Activated CD8-positive, alpha-beta T cell treated with anti-CD3 and anti-CD28 coated beads, Interleukin-2, amount 10 ng/mL, durations not matched to agents 7 days and 5 days (primary cell): Measurements from ENCODE around the gene CFAP100. TPM values are rescaled to one million over a fixed set of nuclear protein-coding genes. Genes with fewer than 3 reads are reported as not detected.

ENCODE experiments used
- ATAC-seq: fragments of 150-1000 bp; cut with Tn5 transposase; one replicate; pipeline ENCODE4 v1.10.0; 2021; ENCODE audit warnings: moderate library complexity
- CTCF ChIA-PET: fragments of 350-600 bp; sonication (Branson Sonifier 250); formaldehyde crosslinking; loops from one replicate; lab custom pipeline; 2021; ENCODE audit warnings: antibody characterized with exemption; lab: Charles Lee
- POLR2A ChIA-PET: fragments of 350-600 bp; sonication (Branson Sonifier 250); formaldehyde crosslinking; loops from one replicate; lab custom pipeline; 2021; ENCODE audit warnings: antibody characterized with exemption; lab: Charles Lee
- DNase-seq: peaks from one replicate; pipeline ENCODE4 v3.0.0-alpha.2; 2020
- H3K27ac Mint-ChIP-seq: one replicate; pipeline ENCODE4 v1.8.0; 2021; ENCODE audit warnings: mild to moderate bottlenecking, mixed read lengths
- H3K27me3 Mint-ChIP-seq: one replicate; pipeline ENCODE4 v1.8.0; 2021; ENCODE audit warnings: low read depth, mixed read lengths
- H3K36me3 Mint-ChIP-seq: one replicate; pipeline ENCODE4 v1.8.0; 2021; ENCODE audit warnings: low read depth, mixed read lengths
- H3K4me1 Mint-ChIP-seq: one replicate; pipeline ENCODE4 v1.8.0; 2021; ENCODE audit warnings: low read depth, mixed read lengths
- H3K4me3 Mint-ChIP-seq: one replicate; pipeline ENCODE4 v1.8.0; 2021; ENCODE audit warnings: mild to moderate bottlenecking, mixed read lengths
- H3K9me3 Mint-ChIP-seq: one replicate; pipeline ENCODE4 v1.8.0; 2022; ENCODE audit warnings: mixed read lengths; ENCODE audit not compliant: insufficient read depth
- total RNA-seq, 2 experiments: library from RNA; stranded (reverse); gene quantifications; one replicate each; pipeline ENCODE4 v1.2.3, GENCODE V29; 2021

The CFAP100 gene
- total RNA-seq, 2 experiments from 2014 or later = not detected

DNA sequence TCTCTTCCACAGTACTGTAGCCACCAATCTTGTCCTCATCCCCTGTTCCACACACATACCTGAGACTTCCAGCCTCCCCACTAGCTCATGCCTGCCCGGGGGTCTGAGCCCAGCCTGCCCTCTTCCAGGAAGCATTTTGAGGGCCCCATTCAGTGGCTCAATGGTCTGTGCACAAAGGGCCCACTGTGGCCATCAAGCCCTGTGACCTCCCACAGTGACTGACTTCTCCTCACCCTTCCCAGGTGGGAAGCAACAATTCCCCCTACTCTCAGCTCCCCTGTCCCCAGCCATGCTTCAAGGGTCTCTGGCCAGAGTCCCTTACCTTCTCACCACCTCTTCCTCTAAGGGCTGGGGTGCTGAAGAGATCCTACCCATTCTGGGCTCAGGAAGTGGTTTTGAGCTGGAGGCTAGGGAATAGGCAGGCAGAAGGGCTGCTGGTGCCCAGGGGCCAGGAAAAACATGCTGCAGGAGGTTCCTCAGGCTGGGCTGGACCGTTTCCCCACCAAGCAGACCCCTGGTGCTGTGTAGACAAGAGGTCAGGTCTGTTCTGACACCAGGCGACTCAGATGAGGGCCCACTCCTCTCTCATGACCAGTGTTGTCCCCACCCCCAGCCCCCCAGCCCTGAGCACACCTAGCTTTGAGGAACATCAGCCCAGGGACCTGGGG, 34.5 kb upstream of the CFAP100 start:
- no peaks in the 10 kb centered on the region for H3K9me3 Mint-ChIP-seq
- DNase-seq = no peak
- H3K36me3 Mint-ChIP-seq = no peaks in the 10 kb centered on the region

DNA sequence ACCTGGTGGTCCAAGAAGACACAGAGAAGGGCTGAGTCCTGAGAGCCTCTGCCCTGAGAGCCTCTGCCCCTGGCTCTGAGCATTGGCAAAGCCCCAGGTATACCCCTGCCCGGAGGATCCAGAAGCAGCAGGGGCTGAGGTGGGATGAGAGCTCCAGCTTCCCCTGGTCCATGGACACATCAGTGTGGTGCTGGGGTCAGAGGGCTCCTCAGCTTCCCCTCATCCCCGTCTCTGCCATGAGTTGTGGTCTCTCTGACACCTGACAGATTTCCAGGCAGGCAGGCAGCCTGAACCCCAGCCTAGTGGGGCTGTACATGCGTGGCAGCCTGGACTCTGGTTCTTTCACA, 34.0 kb upstream of the CFAP100 start:
- no peaks in the 10 kb centered on the region for H3K36me3 Mint-ChIP-seq
- ChIA-PET POLR2A (no interaction called here), CTCF (no interaction called here)
- H3K9me3 Mint-ChIP-seq = no peaks in the 10 kb centered on the region
- peaks cover 33% of the 10 kb centered on the region for H3K27me3 Mint-ChIP-seq
- peaks cover 11% of the 10 kb centered on the region for H3K4me1 Mint-ChIP-seq
- no peak overlapping the region for H3K27ac Mint-ChIP-seq
- no peak overlapping the region for H3K4me3 Mint-ChIP-seq
- no peak for DNase-seq
- no peak for ATAC-seq

More for the DNA sequence above, 34.5 kb upstream of the CFAP100 start:
- ChIA-PET POLR2A (no interaction called here), CTCF (no interaction called here)
- Mint-ChIP-seq H3K27me3 (peaks cover 38% of the 10 kb centered on the region), H3K4me3 (no peak overlapping the region), H3K4me1 (peaks cover 11% of the 10 kb centered on the region), H3K27ac (no peak overlapping the region)
- no peak for ATAC-seq

GRCh38 chr3:126361211-126361610, 33.5 kb upstream of the CFAP100 start:
- H3K4me1 Mint-ChIP-seq = peaks cover 10% of the 10 kb centered on the region
- H3K9me3 Mint-ChIP-seq = no peaks in the 10 kb centered on the region
- H3K36me3 Mint-ChIP-seq = no peaks in the 10 kb centered on the region
- no peak overlapping the region for H3K4me3 Mint-ChIP-seq
- CTCF ChIA-PET = no interaction called here
- ATAC-seq = no peak
- POLR2A ChIA-PET = interaction anchor here (0.6 kb wide), 1 partner anchor 8 kb away, joined by 4 read pairs; no protein-coding TSS in a partner anchor
- peaks cover 32% of the 10 kb centered on the region for H3K27me3 Mint-ChIP-seq
- no peak overlapping the region for H3K27ac Mint-ChIP-seq
- no peak for DNase-seq

GRCh38 chr3:126364130-126364695, 30.5 kb upstream of the CFAP100 start:
- no peak for DNase-seq
- ChIA-PET POLR2A (no interaction called here), CTCF (no interaction called here)
- Mint-ChIP-seq H3K36me3 (no peaks in the 10 kb centered on the region), H3K4me3 (no peak overlapping the region), H3K27me3 (peaks cover 15% of the 10 kb centered on the region), H3K27ac (no peak overlapping the region), H3K4me1 (no peaks in the 10 kb centered on the region), H3K9me3 (no peaks in the 10 kb centered on the region)
- no peak for ATAC-seq

- DNase-seq (no peak), ATAC-seq (no peak)
- Mint-ChIP-seq H3K36me3 (no peaks in the 10 kb centered on the region), H3K27me3 (peaks cover 10% of the 10 kb centered on the region), H3K4me3 (no peak overlapping the region), H3K27ac (no peak overlapping the region), H3K4me1 (no peaks in the 10 kb centered on the region), H3K9me3 (no peaks in the 10 kb centered on the region)
- ChIA-PET POLR2A (no interaction called here), CTCF (no interaction called here)
Observed at GRCh38 chr3:126364731-126365301, 29.9 kb upstream of the CFAP100 start.

- Mint-ChIP-seq H3K9me3 (no peaks in the 10 kb centered on the region), H3K4me3 (no peak overlapping the region), H3K27me3 (peaks cover 4% of the 10 kb centered on the region), H3K4me1 (no peaks in the 10 kb centered on the region), H3K36me3 (no peaks in the 10 kb centered on the region), H3K27ac (no peak overlapping the region)
- DNase-seq (no peak), ATAC-seq (no peak)
- POLR2A ChIA-PET = no interaction called here
- CTCF ChIA-PET = no interaction called here
Observed at GRCh38 chr3:126365351-126366277, 29.1 kb upstream of the CFAP100 start.

DNA sequence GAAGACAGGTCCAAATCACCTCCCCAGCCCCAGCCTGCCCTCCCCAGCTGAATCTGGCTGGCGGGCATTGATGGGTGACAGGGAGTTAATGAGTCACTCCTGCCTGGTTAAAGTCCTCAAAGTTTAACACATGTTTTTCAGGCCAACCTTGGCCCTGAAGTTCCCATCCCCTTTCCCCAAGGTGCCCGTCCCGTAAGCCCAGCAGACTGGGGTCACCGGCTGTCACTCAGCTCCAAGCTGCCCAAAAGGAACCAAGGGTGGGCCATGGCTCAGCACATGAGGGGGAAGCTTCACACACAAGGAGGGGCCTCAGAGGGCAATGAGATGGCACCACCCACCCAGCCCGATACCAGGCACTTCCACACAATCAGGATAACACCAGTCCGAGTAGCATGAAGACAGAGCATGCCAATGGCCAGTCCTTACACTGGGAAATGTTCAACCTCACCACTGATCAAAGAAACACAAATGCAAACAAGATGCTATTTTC, 27.3 kb upstream of the CFAP100 start:
- no peaks in the 10 kb centered on the region for H3K36me3 Mint-ChIP-seq
- H3K27me3 Mint-ChIP-seq = peaks cover 2% of the 10 kb centered on the region
- CTCF ChIA-PET = no interaction called here
- H3K4me1 Mint-ChIP-seq = no peaks in the 10 kb centered on the region
- H3K4me3 Mint-ChIP-seq = no peak overlapping the region
- no peak overlapping the region for H3K27ac Mint-ChIP-seq
- DNase-seq (no peak), ATAC-seq (no peak)
- H3K9me3 Mint-ChIP-seq = no peaks in the 10 kb centered on the region
- POLR2A ChIA-PET = no interaction called here

- H3K27me3 Mint-ChIP-seq = peaks cover 2% of the 10 kb centered on the region
- H3K36me3 Mint-ChIP-seq = no peaks in the 10 kb centered on the region
- no peaks in the 10 kb centered on the region for H3K9me3 Mint-ChIP-seq
- no peak overlapping the region for H3K27ac Mint-ChIP-seq
- H3K4me1 Mint-ChIP-seq = no peaks in the 10 kb centered on the region
- ATAC-seq = no peak
- ChIA-PET CTCF (no interaction called here), POLR2A (no interaction called here)
- H3K4me3 Mint-ChIP-seq = no peak overlapping the region
- DNase-seq = no peak
Observed at GRCh38 chr3:126369490-126369889, 25.2 kb upstream of the CFAP100 start.

DNA sequence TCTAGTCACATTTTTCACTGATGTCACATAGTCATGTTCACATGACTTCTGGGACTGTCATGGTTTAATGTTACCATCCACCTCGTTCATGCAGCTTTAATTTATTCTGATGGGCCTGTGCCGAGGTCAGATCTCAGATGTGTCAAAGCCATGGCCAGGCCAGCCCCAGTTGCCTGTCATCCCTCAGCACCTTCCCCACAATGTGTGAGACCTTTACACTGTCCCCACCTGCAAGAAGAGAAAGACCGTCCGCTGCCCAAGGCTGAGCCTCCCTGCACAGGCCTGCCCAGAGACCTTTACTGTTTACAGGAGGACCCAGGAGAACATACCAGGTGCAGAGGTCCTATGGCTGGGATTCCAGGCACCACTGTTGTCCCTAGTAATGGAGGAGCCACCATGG, 24.7 kb upstream of the CFAP100 start:
- POLR2A ChIA-PET = no interaction called here
- CTCF ChIA-PET = no interaction called here
- peaks cover 2% of the 10 kb centered on the region for H3K27me3 Mint-ChIP-seq

DNA sequence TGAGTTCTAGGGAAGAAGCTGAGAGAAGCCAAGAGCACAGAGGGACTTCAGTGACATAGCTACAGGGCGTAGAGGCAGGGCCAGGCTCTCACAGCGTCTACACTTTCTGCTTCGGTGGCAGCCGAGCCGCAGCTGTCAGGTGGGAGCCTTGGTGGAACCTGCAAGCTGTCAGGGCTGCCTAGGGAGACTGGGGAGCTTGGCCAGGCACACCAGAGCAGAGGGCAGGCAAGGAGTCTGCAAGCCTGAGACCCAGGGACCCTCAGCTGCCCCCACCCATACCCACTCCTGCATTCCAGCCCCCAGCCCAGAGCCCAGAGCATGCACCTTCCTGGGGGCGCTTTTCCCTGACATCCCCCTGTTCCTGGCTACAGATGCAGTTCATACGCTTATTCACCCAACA, 24.1 kb upstream of the CFAP100 start:
- CTCF ChIA-PET = no interaction called here
- Mint-ChIP-seq H3K36me3 (no peaks in the 10 kb centered on the region), H3K4me3 (no peak overlapping the region), H3K4me1 (no peaks in the 10 kb centered on the region), H3K27me3 (peaks cover 2% of the 10 kb centered on the region), H3K27ac (no peak overlapping the region), H3K9me3 (no peaks in the 10 kb centered on the region)
- POLR2A ChIA-PET = no interaction called here
- ATAC-seq (no peak), DNase-seq (no peak)

More for the DNA sequence above, 24.7 kb upstream of the CFAP100 start:
- no peak overlapping the region for H3K27ac Mint-ChIP-seq
- no peaks in the 10 kb centered on the region for H3K36me3 Mint-ChIP-seq
- ATAC-seq (no peak), DNase-seq (no peak)
- no peaks in the 10 kb centered on the region for H3K9me3 Mint-ChIP-seq
- H3K4me1 Mint-ChIP-seq = no peaks in the 10 kb centered on the region
- H3K4me3 Mint-ChIP-seq = no peak overlapping the region

DNA sequence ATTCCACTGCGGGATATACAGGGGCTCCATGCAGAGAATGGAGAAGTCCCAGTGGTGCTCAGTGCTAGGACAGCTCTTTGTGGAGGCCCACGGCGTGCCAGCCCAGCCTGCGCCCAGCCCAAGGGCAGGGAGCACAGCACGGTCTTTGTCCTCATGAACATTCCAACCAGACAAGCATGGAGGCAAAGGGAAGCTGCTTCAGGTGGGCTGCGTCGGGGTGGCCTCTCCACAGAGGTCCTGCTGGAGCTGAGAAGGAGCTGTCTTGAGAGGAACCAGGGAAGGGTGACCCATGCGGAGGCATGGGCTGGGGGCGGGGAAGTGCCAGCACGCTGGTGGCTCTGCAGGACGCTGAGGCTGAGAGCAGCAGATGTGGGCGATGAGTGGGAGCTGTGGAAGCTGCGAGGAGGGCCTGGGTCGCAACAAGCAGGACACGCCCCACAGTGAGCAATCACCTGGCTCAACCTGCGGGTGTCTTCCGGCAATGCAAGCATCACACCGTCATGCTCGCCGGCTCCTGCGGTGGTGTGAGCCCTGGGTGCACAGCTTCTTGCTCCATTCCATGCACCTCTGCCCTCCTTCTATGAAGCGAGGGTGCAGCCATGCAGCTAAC, 23.5 kb upstream of the CFAP100 start:
- ChIA-PET POLR2A (no interaction called here), CTCF (no interaction called here)
- peaks cover 2% of the 10 kb centered on the region for H3K27me3 Mint-ChIP-seq
- DNase-seq (no peak), ATAC-seq (no peak)
- H3K36me3 Mint-ChIP-seq = no peaks in the 10 kb centered on the region
- no peak overlapping the region for H3K4me3 Mint-ChIP-seq
- H3K27ac Mint-ChIP-seq = no peak overlapping the region
- no peaks in the 10 kb centered on the region for H3K4me1 Mint-ChIP-seq
- H3K9me3 Mint-ChIP-seq = no peaks in the 10 kb centered on the region
